ENCODE results near the gene MARCHF10. TPM values are rescaled to one million over a fixed set of nuclear protein-coding genes. Genes with fewer than 3 reads are reported as not detected.

The MARCHF10 gene
- total RNA-seq, 6 donors from 2014 or later: 0.72 to 7.2 (median 3.2) TPM

DNA sequence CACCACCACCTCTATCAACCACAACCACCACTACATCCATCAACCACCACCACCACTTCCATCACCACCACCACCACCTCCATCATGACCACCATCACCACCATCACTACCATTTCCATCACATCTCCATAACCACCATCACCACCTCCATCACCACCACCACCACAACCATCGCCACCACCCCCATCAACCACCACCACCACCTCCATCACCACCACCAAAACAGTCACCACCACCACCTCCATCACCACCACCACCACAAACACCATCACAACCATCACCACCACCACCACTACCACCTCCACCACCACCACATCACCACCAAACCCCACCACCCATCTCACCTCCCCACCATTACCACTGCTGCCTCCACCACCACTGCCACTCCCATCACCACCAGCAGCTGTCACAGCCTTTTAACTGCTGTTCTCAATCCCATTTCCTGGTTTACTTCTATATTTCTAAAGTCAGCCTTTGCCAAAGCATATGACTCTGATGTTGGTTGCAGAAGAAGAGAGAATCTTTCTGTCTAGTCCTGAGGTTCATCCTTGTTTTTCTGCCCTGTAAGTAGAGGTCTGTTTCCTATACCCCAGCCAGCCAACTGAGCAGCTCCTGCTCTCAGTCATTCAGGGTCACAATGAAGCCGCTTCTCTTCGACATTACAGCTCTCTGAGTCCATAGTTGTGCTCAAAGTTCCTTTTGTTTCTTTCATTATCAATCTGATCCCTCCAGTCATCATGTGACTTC, 14.0 kb downstream of the MARCHF10 start:
- DNase-seq: no peak
- Histone ChIP-seq H3K4me3 (no peak overlapping the region), H3K36me3 (no peaks in the 10 kb centered on the region), H3K4me1 (no peaks in the 10 kb centered on the region), H3K9me3 (no peaks in the 10 kb centered on the region), H3K27me3 (no peaks in the 10 kb centered on the region), H3K27ac (no peak overlapping the region)
- WGBS, 2 donors: 78 to 86% methylated on average over 3 of the region's 3 CpGs
- ATAC-seq (ENCODE audit: low FRiP score in 2 of 2): peak in 1 of 2 donors; percentile 42
- TF ChIP-seq POLR2AphosphoS5 (IDR thresholded peaks at IDR 0.05) (no peak), POLR2A (IDR thresholded peaks at IDR 0.05) (no peak), EP300 (IDR thresholded peaks at IDR 0.05) (no peak)
- TF ChIP-seq, protein P1, sequence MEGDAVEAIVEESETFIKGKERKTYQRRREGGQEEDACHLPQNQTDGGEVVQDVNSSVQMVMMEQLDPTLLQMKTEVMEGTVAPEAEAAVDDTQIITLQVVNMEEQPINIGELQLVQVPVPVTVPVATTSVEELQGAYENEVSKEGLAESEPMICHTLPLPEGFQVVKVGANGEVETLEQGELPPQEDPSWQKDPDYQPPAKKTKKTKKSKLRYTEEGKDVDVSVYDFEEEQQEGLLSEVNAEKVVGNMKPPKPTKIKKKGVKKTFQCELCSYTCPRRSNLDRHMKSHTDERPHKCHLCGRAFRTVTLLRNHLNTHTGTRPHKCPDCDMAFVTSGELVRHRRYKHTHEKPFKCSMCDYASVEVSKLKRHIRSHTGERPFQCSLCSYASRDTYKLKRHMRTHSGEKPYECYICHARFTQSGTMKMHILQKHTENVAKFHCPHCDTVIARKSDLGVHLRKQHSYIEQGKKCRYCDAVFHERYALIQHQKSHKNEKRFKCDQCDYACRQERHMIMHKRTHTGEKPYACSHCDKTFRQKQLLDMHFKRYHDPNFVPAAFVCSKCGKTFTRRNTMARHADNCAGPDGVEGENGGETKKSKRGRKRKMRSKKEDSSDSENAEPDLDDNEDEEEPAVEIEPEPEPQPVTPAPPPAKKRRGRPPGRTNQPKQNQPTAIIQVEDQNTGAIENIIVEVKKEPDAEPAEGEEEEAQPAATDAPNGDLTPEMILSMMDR (IDR thresholded peaks at IDR 0.05): no peak

DNA sequence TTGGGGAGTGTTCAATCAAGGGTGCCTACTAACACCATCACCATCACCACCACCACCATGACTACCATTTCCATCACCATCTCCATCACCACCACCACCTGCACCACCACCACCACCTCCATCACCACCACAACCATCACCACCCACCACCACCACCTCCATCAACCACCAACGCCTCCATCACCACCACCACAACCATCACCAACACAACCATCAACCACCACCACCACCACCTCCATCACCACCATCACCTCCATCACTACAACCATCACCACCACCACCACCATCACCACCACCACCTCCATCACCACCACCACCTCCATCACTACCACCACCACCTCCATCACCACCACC, 15.7 kb downstream of the MARCHF10 start:
- WGBS, 2 donors: 92 to 100% methylated on average over 1 of the region's 1 CpG
- Histone ChIP-seq H3K4me3 (no peak overlapping the region), H3K4me1 (no peaks in the 10 kb centered on the region), H3K36me3 (no peaks in the 10 kb centered on the region), H3K27me3 (no peaks in the 10 kb centered on the region), H3K9me3 (no peaks in the 10 kb centered on the region), H3K27ac (no peak overlapping the region)
- ATAC-seq (ENCODE audit: low FRiP score in 2 of 2) (no peak), DNase-seq (no peak)
- TF ChIP-seq POLR2AphosphoS5 (IDR thresholded peaks at IDR 0.05) (no peak), EP300 (IDR thresholded peaks at IDR 0.05) (no peak), POLR2A (IDR thresholded peaks at IDR 0.05) (no peak)
- TF ChIP-seq, protein P1 (IDR thresholded peaks at IDR 0.05): no peak

GRCh38 chr17:62791767-62792446, 16.2 kb downstream of the MARCHF10 start:
- 76 to 87% methylated on average over 12 of the region's 12 CpGs for WGBS, 2 donors
- DNase-seq (no peak), ATAC-seq (ENCODE audit: low FRiP score in 2 of 2) (no peak)
- Histone ChIP-seq H3K36me3 (no peaks in the 10 kb centered on the region), H3K27me3 (no peaks in the 10 kb centered on the region), H3K27ac (no peak overlapping the region), H3K9me3 (no peaks in the 10 kb centered on the region), H3K4me1 (no peaks in the 10 kb centered on the region), H3K4me3 (no peak overlapping the region)
- TF ChIP-seq EP300 (IDR thresholded peaks at IDR 0.05) (no peak), POLR2AphosphoS5 (IDR thresholded peaks at IDR 0.05) (no peak), POLR2A (IDR thresholded peaks at IDR 0.05) (no peak)
- TF ChIP-seq, protein P1 (IDR thresholded peaks at IDR 0.05): no peak

GRCh38 chr17:62791235-62791734, 16.8 kb downstream of the MARCHF10 start:
- Histone ChIP-seq H3K4me1 (no peaks in the 10 kb centered on the region), H3K27me3 (no peaks in the 10 kb centered on the region), H3K4me3 (no peak overlapping the region), H3K9me3 (no peaks in the 10 kb centered on the region), H3K36me3 (no peaks in the 10 kb centered on the region), H3K27ac (no peak overlapping the region)
- TF ChIP-seq EP300 (IDR thresholded peaks at IDR 0.05) (no peak), POLR2AphosphoS5 (IDR thresholded peaks at IDR 0.05) (no peak), POLR2A (IDR thresholded peaks at IDR 0.05) (no peak)
- TF ChIP-seq, protein P1 (IDR thresholded peaks at IDR 0.05): no peak
- no peak for ATAC-seq (ENCODE audit: low FRiP score in 2 of 2)
- DNase-seq: no peak
- WGBS, 2 donors: 50 to 58% methylated on average over 6 of the region's 6 CpGs
